HG03342 (cell line): ENCODE results near the gene NUDT15.
A peak's percentile ranks its signal among the peaks of the same experiment; 100 is the strongest.
"Not testable (repeated sequence)": the region's sequence is repeated elsewhere in the genome, so short reads cannot be mapped to it uniquely, and the experiment has no call there.

ENCODE experiments used
- ATAC-seq: cut with Tn5 transposase; IDR thresholded peaks from one replicate; pipeline ENCODE4 v1.9.1; 2021; ENCODE audit warnings: mild to moderate bottlenecking, moderate library complexity; ENCODE audit not compliant: unreplicated experiment

NUDT15 gene

GRCh38 chr13:48037346-48038173 lies at the start of gene NUDT15:
TSS of gene NUDT15 (plus strand) at chr13:48037726. CDS start at chr13:48037747, 21 bp downstream.
- ATAC-seq = peak; percentile 87

- ATAC-seq = no peak
These were observed 47.1 kb upstream of the NUDT15 start for GRCh38 chr13:47990427-47990826.

- no peak for ATAC-seq
These were observed 46.5 kb upstream of the NUDT15 start for GRCh38 chr13:47990920-47991466.

- no peak for ATAC-seq
These were observed 45.7 kb upstream of the NUDT15 start for GRCh38 chr13:47991859-47992258.

- ATAC-seq = no peak
These were observed 40.1 kb upstream of the NUDT15 start for GRCh38 chr13:47997384-47997783.

- no peak for ATAC-seq
These were observed 37.6 kb upstream of the NUDT15 start for GRCh38 chr13:47999973-48000372.

GRCh38 chr13:48000559-48001113 lies 36.9 kb upstream of the NUDT15 start:
- ATAC-seq = peak; percentile 34

GRCh38 chr13:48001114-48001881 lies 36.2 kb upstream of the NUDT15 start, which contains the start of gene SUCLA2:
TSS of gene SUCLA2 (minus strand) at chr13:48001273. CDS start at chr13:48001269, 4 bp downstream.
- ATAC-seq = peak; percentile 98

- not testable (repeated sequence) for ATAC-seq
These were observed 35.5 kb upstream of the NUDT15 start for GRCh38 chr13:48001999-48002398.

GRCh38 chr13:48004201-48004600 lies 33.3 kb upstream of the NUDT15 start:
- no peak for ATAC-seq

- ATAC-seq = no peak
These were observed 31.1 kb upstream of the NUDT15 start for GRCh38 chr13:48006396-48006795.

GRCh38 chr13:48009284-48009683 lies 28.2 kb upstream of the NUDT15 start:
- no peak for ATAC-seq

GRCh38 chr13:48010698-48011097 lies 26.8 kb upstream of the NUDT15 start:
- ATAC-seq = no peak

- ATAC-seq = no peak
These were observed 24.9 kb upstream of the NUDT15 start for GRCh38 chr13:48012668-48013067.

GRCh38 chr13:48014359-48014758 lies 23.2 kb upstream of the NUDT15 start:
- no peak for ATAC-seq

GRCh38 chr13:48018637-48019036 lies 18.9 kb upstream of the NUDT15 start:
- no peak for ATAC-seq

GRCh38 chr13:48019796-48020195 lies 17.7 kb upstream of the NUDT15 start:
- no peak for ATAC-seq

- no peak for ATAC-seq
These were observed 9.5 kb upstream of the NUDT15 start for GRCh38 chr13:48028066-48028465.

GRCh38 chr13:48029859-48030258 lies 7.7 kb upstream of the NUDT15 start:
- no peak for ATAC-seq

- no peak for ATAC-seq
These were observed 1.2 kb downstream of the NUDT15 start for GRCh38 chr13:48038761-48039160.

- no peak for ATAC-seq
These were observed 2.5 kb downstream of the NUDT15 start for GRCh38 chr13:48040049-48040448.
